CD4-positive, alpha-beta T cell treated with Interleukin-4 for 4 hours (primary cell): ENCODE measurements around the gene RAD9B.
"Not testable (repeated sequence)": the region's sequence is repeated elsewhere in the genome, so short reads cannot be mapped to it uniquely, and the experiment has no call there.

Experiments
- DNase-seq: peaks from one replicate; pipeline ENCODE4 v3.0.0-alpha.2; 2020

RAD9B gene

DNA sequence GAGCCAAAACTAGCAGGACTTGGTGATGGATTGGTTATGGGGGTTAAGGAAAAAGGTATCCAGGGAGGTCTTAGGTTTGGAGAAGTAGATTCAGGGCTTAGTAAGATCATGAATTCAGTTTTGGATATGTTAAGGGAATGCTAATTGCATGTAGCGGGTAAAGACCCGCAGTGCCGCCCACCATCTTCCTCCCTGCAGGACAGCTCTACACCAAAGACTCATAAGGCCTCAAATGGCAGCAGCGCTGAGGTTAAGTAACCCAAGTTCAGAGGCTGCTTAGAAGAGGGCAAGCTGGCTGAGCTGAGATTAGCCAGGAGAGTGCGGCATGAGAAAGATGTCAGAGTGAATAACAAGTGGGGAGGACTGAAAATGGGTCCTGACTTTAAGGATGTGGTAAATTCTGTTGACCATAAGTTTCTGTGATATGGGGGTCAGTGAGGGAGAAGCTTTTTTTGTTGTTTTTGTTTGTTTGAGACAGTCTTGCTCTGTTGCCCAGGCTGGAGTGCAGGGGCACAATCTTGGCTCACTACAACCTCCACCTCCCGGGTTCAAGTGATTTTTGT, 26.2 kb downstream of the RAD9B start:
- DNase-seq, result no peak

DNA sequence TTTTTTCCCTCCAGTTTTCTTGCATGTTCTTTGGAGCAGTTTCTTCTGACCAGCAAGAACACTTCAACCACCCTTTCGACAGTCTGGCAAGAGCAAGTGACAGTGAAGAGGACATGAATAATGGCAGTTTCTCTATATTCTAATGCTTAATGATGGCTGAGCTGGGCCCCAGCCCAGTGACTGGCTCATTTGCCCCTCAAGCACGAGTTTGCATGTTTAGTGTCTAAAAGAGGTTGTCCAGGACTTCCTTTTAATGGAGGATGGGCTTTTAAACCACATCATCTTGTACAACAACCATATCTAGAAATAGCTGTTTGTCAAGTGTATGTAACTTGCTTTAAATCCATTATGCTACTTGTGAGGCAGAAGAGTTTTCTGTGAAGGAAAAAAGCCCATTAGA, 28.4 kb downstream of the RAD9B start:
- DNase-seq, result no peak

DNA sequence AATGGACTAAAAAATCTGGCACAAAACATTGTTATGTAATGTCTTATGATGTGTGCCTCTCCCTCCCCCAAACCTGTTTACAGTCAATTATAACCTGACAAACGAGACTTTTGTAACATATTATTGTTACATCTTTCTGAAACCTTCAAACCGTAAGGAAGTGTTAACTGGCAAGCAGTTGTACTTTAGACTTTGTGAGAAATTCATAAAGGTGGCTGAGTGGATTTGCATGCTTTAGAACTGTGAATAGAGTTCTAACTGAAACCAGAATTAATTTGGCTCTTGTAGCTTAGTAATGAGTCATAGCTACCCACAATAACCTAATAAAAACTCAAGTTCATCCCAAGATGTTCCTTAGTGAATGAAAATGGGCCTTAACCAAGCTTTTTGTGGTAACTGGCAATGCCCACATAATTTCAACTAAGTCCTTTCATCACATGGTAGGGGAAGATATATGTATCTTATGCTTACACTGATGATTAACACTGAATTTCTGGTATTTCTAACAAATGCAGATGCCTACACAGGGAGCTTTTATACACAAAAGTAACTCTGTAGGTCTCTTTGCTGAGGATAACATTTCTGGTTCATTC, 29.7 kb downstream of the RAD9B start:
- no peak for DNase-seq

DNA sequence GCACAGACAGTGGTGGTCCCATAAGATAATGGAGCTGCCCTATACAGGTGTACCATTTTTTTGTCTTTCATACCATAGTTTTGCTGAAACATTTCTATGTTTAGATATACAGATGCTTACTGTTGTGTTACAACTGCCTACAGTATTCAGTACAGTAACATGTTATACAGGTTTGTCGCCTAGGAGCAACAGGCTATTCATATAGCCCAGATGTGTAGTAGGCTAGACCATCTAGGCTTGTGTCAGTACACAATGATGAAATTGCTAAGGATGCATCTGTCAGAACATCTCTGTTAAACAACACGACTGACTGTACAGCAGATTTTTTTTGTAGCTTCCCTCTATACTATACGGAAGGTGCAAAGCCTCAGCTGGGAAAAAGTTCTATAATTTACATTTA, 30.5 kb downstream of the RAD9B start:
- DNase-seq, result no peak

DNA sequence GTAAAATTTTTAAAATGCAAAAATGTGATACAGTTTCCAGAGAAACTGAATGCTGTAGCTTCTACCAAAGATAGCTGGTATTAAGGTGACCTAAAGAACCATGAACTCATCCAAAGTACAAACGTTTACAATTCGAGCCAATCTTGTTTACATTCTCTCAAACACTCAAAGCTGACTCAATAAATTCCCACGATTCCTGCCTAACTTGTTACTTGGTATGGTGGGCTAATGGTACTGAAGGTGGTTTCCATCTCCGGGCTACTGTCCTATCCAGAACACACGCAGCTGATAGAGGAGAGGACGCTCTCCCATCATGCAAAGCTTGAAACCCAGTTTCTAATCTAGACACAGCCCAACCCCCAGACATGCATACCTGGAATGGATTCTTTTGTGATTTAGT, 31.5 kb downstream of the RAD9B start:
- no peak for DNase-seq

DNA sequence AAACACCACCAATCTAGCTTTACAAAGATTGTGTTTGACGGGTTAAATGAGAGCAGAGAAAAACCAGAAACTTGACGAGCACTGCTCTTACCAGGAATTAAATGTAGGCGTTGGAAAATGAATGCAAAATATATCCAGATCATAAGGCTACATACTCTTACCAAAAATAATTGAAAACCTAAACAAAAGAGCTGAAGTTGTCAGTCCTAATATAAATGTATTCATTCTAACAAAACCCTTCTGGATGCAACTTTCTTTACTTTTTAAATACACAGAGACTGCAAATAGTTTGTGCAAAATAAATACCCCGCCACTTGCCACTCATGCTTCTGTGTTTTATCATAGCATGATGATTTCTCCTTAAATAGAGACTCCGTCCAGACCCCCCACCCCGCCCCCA, 32.7 kb downstream of the RAD9B start:
- no peak for DNase-seq

DNA sequence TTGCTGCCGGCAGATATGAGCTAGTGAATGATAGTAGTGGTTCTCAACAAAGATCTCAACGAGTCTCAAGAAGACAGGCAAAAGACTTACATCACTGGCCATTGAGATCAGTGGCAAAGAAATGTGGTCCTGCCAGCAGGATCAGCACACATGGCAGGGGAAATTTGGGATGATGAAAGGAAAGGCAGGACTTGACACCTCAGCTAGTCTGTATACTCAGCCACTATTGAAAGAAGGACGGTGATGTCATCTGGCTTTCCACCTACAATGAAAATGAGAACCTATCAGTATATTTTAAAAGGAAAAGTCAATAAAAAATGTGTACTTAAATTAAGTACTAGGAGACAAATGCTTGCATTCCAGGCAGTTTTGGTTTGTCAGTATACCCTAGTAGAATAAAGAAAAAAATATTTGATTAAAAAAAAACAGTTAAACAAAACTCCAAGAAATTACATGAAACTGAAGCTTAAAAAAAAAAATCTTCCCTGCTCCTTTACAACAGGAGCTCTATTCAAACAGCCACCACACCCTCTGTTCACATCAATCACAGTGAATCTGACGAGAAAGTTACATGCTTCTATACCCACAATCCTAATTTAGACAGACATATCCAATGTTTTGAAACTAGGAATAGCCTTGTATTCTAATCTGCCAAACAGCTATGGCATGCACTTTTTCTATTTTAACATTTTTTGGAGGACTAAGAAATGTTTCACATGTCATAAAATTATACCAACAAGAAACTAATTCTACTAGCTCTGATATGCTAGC, 34.9 kb downstream of the RAD9B start:
- DNase-seq, result no peak

DNA sequence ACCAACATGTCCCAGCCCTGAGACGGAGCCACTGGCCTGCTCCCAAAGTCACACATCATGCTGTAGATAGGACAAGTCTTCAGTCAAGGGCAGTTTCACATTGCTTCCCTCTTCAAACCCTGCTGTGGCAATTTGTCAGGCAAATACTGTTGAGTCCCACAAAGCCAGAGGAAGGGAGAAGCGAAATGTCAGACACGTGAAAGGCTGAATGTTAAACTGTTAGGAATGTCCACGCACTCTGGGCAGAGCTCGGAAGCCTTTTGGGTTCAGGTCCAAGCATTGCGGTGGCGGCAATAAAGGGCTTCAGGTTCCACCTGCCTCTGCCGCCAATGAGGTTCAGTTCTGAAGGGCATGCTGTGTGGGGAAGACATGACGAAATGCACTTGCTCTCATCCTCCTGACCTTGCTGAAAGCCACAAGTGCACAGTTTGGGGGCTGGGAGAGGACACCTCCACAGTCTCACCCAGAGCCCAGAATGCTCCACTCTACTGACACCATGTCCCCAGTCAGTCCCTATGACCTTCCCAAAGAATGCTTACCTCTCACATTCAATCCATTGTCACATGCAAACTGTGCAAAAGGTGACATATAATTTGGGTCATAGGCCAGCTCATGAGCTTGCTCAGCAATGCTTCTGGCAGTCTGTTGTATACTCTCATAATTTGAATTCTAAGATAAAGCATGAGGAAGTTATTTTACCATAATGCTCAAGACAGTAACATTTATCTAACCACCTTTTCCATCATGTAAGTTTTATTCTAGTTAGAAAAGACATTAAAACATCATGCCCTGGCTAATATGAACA, 35.7 kb downstream of the RAD9B start:
- DNase-seq, result no peak

DNA sequence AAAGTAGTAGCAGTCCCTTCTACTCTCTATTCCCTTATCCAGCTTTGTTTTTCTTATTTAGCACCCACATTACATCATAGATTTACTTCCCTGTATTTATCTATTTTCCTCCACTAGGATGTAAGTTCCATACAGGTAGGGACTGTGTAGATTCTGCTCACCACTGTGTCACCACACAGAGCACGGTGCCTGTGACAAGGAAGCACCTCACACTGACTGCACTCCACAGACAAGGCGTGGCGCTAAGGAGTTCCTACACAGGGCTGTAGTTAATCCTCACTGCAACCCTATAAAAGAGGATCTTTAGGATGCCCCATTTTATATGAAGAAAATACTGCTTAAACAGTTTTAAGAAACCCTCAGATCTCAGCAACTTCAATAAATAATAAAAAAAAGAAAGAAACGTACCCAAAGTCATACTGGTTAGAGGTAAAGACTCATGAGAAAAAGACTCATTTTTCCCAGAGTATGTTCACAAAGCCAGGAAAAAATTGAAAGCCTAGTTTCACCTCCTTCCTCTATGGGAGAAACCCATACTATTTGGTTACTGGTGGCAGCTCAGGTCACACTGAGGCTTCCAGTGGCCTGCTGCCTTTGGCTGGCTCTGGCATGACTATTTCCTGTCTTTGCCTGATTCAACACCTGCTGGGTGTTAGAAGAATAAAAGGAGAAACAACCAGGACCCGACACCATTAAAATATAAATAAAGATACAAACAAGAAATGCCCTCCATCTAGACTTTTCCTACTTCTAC, 36.9 kb downstream of the RAD9B start:
- DNase-seq, result no peak

DNA sequence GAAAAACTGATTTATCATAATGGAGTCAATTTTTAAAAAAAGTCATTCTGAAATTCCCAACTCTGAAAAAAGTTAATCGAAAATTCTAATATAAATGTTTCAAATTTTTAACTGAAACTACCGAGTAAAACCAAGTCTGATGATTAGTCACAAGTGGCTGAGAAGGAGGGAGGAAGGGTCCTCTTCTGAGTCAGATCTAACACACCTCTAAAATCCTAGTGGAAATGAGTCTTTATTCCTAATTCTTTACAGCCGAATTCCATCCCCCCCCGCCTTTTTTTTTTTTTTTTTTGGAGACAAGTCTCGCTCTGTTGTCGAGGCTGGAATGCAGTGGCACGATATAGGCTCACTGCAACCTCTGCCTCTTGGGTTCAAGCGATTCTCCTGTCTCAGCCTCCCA, 37.9 kb downstream of the RAD9B start:
- DNase-seq, result no peak

DNA sequence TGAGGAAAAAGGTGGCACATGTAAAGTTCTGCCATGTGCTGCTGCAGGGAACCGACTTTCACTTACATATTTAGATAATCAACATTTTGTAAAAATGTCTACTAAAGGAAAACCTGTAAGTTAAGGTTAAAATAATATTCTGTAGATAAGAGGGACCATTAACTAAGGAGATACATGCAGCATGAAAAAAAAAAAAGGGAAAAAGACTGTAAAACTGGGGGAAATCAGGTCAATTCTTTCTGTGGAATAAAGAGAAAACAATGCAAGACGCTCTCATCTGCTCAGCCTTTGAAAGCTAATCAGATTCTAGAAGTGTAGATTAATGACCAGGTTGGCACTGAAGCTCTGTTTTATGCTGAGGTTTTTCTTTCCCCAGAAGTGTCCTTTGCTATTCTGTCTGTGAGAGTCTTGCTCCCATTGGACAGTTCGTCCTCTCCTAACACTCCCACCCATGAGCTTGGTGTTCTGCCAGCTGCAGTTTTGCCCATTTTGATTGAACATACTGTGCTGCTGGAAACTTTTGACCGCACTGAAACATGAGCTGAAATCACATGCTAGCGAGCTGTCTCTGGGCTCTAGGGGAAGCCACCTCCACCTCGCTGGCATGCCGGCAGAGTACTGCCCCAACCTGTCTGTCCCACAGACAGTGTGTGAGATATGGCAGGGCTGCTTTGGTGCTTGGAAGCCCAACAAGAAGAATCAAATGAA, 41.3 kb downstream of the RAD9B start:
- no peak for DNase-seq

DNA sequence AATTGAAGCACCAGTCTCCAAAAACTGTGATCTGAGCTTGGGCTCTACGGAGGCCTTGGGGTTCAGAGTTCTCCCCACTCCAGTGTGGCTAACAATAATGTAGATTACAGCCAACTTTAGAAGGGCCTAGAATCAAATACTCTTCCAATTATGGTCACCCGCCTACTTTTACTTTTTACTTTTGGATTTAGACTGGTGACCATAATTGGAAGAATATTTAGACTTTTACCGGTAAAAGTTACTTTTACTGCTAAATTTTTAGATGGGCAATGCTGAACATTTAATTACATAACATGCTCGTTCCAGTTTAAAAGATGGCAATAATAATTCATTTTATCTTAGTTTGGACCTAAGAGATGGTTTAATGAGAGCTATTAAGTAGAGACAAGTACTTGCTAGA, 41.8 kb downstream of the RAD9B start:
- DNase-seq, result no peak

DNA sequence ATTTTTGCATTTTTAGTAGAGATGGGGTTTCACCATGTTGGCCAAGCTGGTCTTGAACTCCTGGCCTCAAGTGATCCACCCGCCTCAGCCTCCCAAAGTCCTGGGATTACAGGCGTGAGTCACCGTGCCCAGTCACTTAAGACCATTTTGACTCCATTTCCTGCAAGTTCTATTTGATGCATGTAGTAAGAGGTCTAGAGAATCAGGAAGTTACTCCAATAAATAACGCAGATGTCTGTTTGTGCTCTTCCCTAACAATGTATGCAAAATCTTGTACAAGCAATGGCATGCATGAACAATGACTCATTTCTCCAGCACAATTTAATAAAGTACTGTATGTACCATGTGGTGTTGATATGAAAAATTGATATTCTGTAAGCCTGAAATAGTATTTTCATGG, 43.1 kb downstream of the RAD9B start:
- DNase-seq, result not testable (repeated sequence)

DNA sequence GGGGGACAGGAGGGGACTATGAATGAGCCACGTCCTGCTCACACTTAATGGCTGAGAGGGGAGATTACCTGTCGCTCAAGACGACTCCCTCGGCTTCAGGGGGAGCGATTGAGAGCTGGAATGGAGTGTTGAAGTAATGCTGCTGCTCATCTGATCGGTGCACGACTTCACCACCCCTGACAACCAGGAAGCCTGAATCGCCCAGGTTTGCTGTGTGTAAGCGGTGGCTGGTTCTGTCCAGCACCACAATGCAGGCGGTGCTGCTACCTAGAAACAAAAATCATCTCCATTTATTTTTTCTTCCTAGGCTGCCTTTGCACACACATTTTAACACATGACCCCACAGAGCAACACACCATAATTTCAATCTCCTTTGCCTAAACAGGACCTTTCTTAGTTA, 43.7 kb downstream of the RAD9B start:
- DNase-seq, result no peak

DNA sequence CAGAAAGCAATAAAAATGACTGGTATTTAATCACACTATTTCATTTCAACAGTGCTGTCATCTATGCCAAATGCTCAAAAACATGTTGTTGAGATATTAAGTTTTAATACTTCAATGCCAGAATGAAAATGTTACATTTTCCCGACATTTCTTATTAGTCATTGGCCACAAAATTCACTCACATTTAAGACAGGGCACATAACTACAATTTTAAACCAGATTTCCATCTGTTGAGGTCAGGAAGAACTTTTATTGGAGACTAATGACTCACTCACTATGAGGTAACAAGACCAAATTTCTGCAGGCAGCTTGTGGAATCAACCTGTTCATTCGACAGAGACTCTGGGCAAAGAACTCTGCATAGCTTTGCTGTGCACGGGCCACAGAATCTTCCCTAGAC, 44.2 kb downstream of the RAD9B start:
- no peak for DNase-seq

DNA sequence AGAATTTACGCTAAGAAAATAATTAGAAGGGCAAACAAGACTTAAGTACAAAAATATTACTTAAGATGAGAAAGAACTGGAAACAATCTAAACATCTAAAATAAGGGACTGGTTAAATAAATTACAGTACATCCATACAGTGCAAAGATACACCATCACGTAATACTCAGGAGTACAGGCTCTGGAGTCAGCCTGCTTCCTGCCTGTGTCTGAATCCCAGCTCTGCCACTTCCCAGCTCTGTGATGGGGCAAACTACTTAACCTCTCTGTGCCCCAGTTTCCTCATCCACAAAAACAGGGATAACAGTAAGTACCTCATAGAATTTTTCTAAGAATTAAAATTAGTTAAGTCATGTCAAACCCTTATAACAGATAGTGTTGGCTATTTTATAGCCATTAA, 45.0 kb downstream of the RAD9B start:
- DNase-seq, result no peak

DNA sequence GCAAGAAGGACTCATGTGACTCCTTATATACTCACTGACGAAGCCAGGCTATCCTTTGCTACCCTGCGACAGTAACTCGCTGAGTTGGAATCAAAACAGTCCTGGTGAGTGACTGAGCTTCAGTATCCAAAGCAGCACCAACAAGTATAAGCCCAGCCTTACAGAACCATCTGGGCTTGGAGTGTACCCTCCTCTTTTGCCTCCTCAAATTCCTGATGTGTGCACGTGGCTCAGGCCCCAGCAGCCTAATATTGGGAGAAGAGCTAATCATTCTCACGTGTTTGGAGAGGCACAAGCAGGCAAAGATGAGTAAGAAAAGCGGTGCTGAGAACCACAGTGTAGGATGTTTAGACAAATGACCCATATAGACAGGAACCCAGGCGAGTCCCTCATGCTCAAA, 46.5 kb downstream of the RAD9B start:
- no peak for DNase-seq

DNA sequence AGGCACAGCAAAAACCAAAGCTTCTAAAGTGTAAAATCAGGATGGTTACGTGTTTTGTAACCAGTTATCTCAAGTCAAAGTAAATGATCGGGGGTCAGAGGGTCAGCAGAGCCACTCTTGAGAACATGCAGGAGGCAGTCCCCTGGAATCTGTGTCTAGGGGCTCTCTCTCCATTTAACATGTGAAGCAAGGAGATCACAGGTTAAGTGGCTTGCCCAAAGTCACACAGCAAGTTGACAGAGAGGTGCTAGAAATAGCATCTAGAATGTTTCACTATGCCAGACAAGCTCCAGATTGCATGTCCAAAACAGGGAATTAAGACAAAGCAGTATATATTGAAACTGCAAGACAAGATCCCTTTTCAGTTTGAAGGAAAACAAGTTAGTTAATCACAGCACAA, 47.6 kb downstream of the RAD9B start:
- no peak for DNase-seq

DNA sequence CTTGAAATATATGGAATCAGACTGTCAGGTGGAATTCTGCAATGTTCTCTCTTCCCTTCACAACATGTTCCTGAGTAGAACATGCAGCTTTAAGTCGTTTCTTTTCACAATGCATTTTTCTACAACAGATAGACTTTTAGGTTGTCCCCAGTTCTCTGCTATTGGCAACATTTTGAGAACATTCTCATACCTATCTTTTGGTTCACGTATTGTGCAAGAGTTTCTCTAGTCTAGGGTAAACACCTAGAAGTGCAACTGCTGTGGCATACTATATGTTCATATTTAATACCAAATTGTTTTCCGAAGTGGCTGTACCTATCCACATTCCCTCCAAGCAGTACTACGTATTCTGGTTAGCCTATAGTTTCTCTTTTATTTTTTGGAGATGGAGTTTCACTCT, 48.9 kb downstream of the RAD9B start:
- DNase-seq, result no peak
